GM19025 (cell line): Measurements from ENCODE around the gene TKFC.

Experiments used
- ATAC-seq: cut with Tn5 transposase; IDR thresholded peaks from one replicate; pipeline ENCODE4 v1.9.1; 2021; ENCODE audit warnings: mild to moderate bottlenecking, low read depth, moderate library complexity; ENCODE audit not compliant: unreplicated experiment

Gene TKFC

GRCh38 chr11:61332797-61333549 lies at the start of gene TKFC, which contains the start of gene DDB1:
TKFC (plus strand) TSS chr11:61333228; CDS start chr11:61334729, 1,501 bp downstream.
DDB1 (minus strand) TSS chr11:61333105; CDS start chr11:61332968, 137 bp downstream.
- peak; percentile 88 for ATAC-seq

GRCh38 chr11:61283613-61284012 lies 49.4 kb upstream of the TKFC start:
- ATAC-seq = no peak

GRCh38 chr11:61287338-61287977 lies 45.6 kb upstream of the TKFC start:
- ATAC-seq = no peak

- no peak for ATAC-seq
Measured at GRCh38 chr11:61290905-61291690, 41.9 kb upstream of the TKFC start.

GRCh38 chr11:61292356-61292755 lies 40.7 kb upstream of the TKFC start:
- no peak for ATAC-seq

- peak; percentile 38 for ATAC-seq
Measured at GRCh38 chr11:61293867-61294716, 38.9 kb upstream of the TKFC start.

- ATAC-seq = peak; percentile 65
Measured at GRCh38 chr11:61294717-61295595, 38.1 kb upstream of the TKFC start, which contains the start of gene VWCE. VWCE (minus strand) TSS chr11:61295316; CDS start chr11:61295037, 279 bp downstream.

- no peak for ATAC-seq
Measured at GRCh38 chr11:61295596-61295926, 37.5 kb upstream of the TKFC start.

GRCh38 chr11:61297341-61297740 lies 35.7 kb upstream of the TKFC start:
- ATAC-seq = no peak

GRCh38 chr11:61297746-61298145 lies 35.3 kb upstream of the TKFC start:
- ATAC-seq = no peak

GRCh38 chr11:61298663-61299244 lies 34.3 kb upstream of the TKFC start:
- no peak for ATAC-seq

GRCh38 chr11:61302550-61302949 lies 30.5 kb upstream of the TKFC start:
- ATAC-seq = no peak

- no peak for ATAC-seq
Measured at GRCh38 chr11:61303725-61304124, 29.3 kb upstream of the TKFC start.

GRCh38 chr11:61305417-61305816 lies 27.6 kb upstream of the TKFC start:
- ATAC-seq = no peak

GRCh38 chr11:61306221-61306620 lies 26.8 kb upstream of the TKFC start:
- ATAC-seq = no peak

GRCh38 chr11:61307354-61307753 lies 25.7 kb upstream of the TKFC start:
- ATAC-seq = no peak

GRCh38 chr11:61309141-61309540 lies 23.9 kb upstream of the TKFC start:
- no peak for ATAC-seq

- ATAC-seq = no peak
Measured at GRCh38 chr11:61309739-61310138, 23.3 kb upstream of the TKFC start.

GRCh38 chr11:61310749-61311148 lies 22.3 kb upstream of the TKFC start:
- ATAC-seq = no peak
